NCI-H1436 treated with DMSO at 0.1 percent for 48 hours (cell line): ENCODE results near the gene ALLC.

Source experiments
- DNase-seq: peaks from one replicate; lab custom pipeline; 2025; lab: John Stamatoyannopoulos, UW

ALLC gene

GRCh38 chr2:3751251-3751650 lies 93.3 kb downstream of the ALLC start:
- DNase-seq = no peak

- DNase-seq = no peak
Observed at GRCh38 chr2:3751806-3752205, 93.8 kb downstream of the ALLC start.
